Common myeloid progenitor, CD34-positive (primary cell): ENCODE results near the gene CTNNA2.

Experiments used
- CTCF ChIA-PET: fragments of 350-600 bp; sonication (Branson Sonifier 250); formaldehyde crosslinking; loops from one replicate; lab custom pipeline; 2021; ENCODE audit warnings: antibody characterized with exemption; lab: Charles Lee
- POLR2A ChIA-PET: fragments of 350-600 bp; sonication (Branson Sonifier 250); formaldehyde crosslinking; loops from one replicate; lab custom pipeline; 2021; ENCODE audit warnings: antibody characterized with exemption; lab: Charles Lee
- DNase-seq, 3 donors: peaks; one replicate each; pipeline versions ENCODE4 v3.0.0 to v3.0.0-alpha.2; 2013
- H3K27ac ChIP-seq, 2 experiments: 1 replicate in 1 of 2; 2 replicates in 1 of 2; pipeline ENCODE4 v1.7.0; 2013; ENCODE audit warnings: inconsistent platforms in 2 of 2, low read length in 2 of 2, mild to moderate bottlenecking in 2 of 2, low read depth in 1 of 2, moderate library complexity in 1 of 2; ENCODE audit not compliant: severe bottlenecking in 2 of 2, insufficient read depth in 1 of 2, poor library complexity in 1 of 2
- H3K27me3 ChIP-seq, 5 experiments: replicated peaks in 2 of 5; 1 replicate in 3 of 5; 2 replicates in 2 of 5; pipeline versions ENCODE4 v1.6.1 to v1.7.0; 2013; ENCODE audit warnings: low read length in 4 of 5, mild to moderate bottlenecking in 2 of 5, moderate library complexity in 2 of 5, inconsistent platforms in 1 of 5; ENCODE audit not compliant: insufficient read depth in 5 of 5, control insufficient read depth in 4 of 5
- H3K36me3 ChIP-seq, 4 experiments: 1 replicate in 2 of 4; 2 replicates in 2 of 4; pipeline versions ENCODE4 v1.6.1 to v1.7.0; 2013; ENCODE audit warnings: low read length in 3 of 4, control low read depth in 1 of 4, mild to moderate bottlenecking in 1 of 4; ENCODE audit not compliant: control insufficient read depth in 4 of 4, insufficient read depth in 4 of 4
- H3K4me1 ChIP-seq, 4 experiments: 1 replicate in 3 of 4; 2 replicates in 1 of 4; pipeline versions ENCODE4 v1.6.1 to v1.7.1; 2013; ENCODE audit warnings: low read length in 3 of 4, mild to moderate bottlenecking in 3 of 4, control low read depth in 1 of 4, inconsistent platforms in 1 of 4, moderate library complexity in 1 of 4; ENCODE audit not compliant: control insufficient read depth in 4 of 4, insufficient read depth in 4 of 4; ENCODE audit errors: control extremely low read depth in 1 of 4
- H3K4me3 ChIP-seq, 7 experiments: 1 replicate in 4 of 7; 2 replicates in 3 of 7; pipeline versions ENCODE4 v1.5.1 to v1.7.0; 2013; ENCODE audit warnings: mild to moderate bottlenecking in 7 of 7, low read length in 6 of 7, moderate library complexity in 6 of 7, inconsistent platforms in 2 of 7, low read depth in 2 of 7, control low read depth in 1 of 7; ENCODE audit not compliant: insufficient read depth in 4 of 7, control insufficient read depth in 1 of 7; ENCODE audit errors: extremely low read depth in 1 of 7
- H3K9me3 ChIP-seq, 5 experiments: 1 replicate in 4 of 5; 2 replicates in 1 of 5; pipeline versions ENCODE4 v1.6.1 to v1.7.1; 2013; ENCODE audit warnings: low read length in 4 of 5, mild to moderate bottlenecking in 2 of 5, inconsistent platforms in 1 of 5, low read depth in 1 of 5, moderate library complexity in 1 of 5; ENCODE audit not compliant: control insufficient read depth in 4 of 5, insufficient read depth in 2 of 5; ENCODE audit errors: control extremely low read depth in 1 of 5
- WGBS: methylation state at CpG from one replicate; pipeline ENCODE4 v1.1.5; 2013; ENCODE audit not compliant: insufficient coverage; 5-methylcytosine and 5-hydroxymethylcytosine counted together

The CTNNA2 gene

DNA sequence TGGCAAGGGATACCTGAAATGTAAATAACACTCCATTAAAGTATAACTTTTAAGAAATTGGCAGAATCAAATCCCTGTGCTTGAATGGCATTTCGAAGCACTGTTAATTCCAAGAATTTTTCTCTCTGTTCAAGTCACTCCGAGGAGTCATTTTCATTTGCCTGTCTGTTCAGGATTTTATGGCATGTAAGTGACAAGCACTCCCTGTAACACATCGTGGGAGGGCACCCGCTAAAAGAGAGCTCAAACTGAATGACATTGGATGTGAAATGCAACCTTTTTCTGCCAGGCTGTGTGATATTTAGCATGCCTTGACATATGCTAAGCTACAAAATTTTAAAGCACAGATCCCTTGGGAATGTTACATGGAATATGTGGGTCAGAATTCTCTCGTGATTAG lies 452.1 kb downstream of the CTNNA2 start:
- H3K27ac ChIP-seq = no peak overlapping the region
- peaks cover 2 to 50% (median 6%) of the 10 kb centered on the region in 5 experiments for H3K27me3 ChIP-seq
- H3K36me3 ChIP-seq = no peaks in the 10 kb centered on the region
- WGBS = 85% methylated on average over 4 of the region's 5 CpGs
- CTCF ChIA-PET = no interaction called here
- no peak overlapping the region for H3K4me3 ChIP-seq
- no peaks in the 10 kb centered on the region for H3K4me1 ChIP-seq
- DNase-seq = no peak
- POLR2A ChIA-PET = no interaction called here
- no peaks in the 10 kb centered on the region for H3K9me3 ChIP-seq

- H3K36me3 ChIP-seq = no peaks in the 10 kb centered on the region
- H3K27me3 ChIP-seq = peaks cover 2 to 54% (median 6%) of the 10 kb centered on the region in 5 experiments
- CTCF ChIA-PET = interaction anchor here (0.6 to 1.0 kb wide), 2 partner anchors 37 to 432 kb away, joined by 3 read pairs; no protein-coding TSS in a partner anchor
- POLR2A ChIA-PET = no interaction called here
- WGBS = 96% methylated on average over 5 of the region's 5 CpGs
- no peak overlapping the region for H3K4me3 ChIP-seq
- H3K9me3 ChIP-seq = no peaks in the 10 kb centered on the region
- no peak for DNase-seq
- no peaks in the 10 kb centered on the region for H3K4me1 ChIP-seq
- no peak overlapping the region for H3K27ac ChIP-seq
Observed at GRCh38 chr2:79966369-79966768, 453.5 kb downstream of the CTNNA2 start.

DNA sequence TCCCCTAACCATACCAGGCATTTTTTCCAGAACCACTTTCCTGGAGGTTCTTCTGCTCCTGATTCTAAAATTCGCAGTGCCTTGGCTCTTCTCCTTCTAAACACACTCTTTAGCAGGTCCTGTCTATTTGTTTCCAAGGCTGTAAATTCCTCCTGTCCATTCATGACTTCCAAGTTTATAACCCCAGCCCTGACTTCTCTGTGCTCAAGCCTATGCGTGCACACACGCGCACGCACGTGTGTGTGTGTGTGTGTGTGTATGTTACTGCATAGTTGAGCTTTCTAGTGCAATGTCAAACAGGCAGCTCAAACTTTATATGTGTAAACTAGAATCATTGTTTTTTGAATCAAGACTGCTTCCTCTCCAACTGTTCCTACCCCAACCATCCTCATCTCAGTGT lies 454.0 kb downstream of the CTNNA2 start:
- Histone ChIP-seq H3K27me3 (peaks cover 4 to 59% (median 6%) of the 10 kb centered on the region in 5 experiments), H3K4me1 (no peaks in the 10 kb centered on the region), H3K4me3 (no peak overlapping the region), H3K9me3 (no peaks in the 10 kb centered on the region), H3K36me3 (no peaks in the 10 kb centered on the region), H3K27ac (no peak overlapping the region)
- 43% methylated on average over 1 of the region's 6 CpGs for WGBS
- ChIA-PET CTCF (interaction anchor here (0.6 to 1.0 kb wide), 2 partner anchors 37 to 432 kb away, joined by 3 read pairs; no protein-coding TSS in a partner anchor), POLR2A (no interaction called here)
- DNase-seq = no peak

DNA sequence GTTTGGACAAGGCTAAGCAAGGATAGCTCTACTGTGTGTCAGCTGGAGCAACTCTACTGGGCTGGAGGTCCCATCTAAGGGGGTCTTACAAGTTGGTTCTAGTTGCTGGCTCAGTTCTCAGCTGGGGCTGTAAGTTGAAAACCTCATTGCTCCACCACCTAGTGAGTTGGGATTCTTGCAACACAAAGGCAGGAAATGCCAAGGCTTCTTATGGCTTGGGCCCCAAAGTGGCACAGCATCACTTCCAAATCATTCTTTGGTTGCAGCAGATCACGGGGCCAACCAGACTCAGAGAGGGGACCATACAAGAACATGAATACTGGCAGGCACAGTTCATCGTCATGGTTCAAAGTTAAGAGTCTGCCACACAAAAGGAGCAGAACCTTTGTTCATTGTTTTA lies 459.0 kb downstream of the CTNNA2 start:
- no peaks in the 10 kb centered on the region for H3K4me1 ChIP-seq
- no peak overlapping the region for H3K27ac ChIP-seq
- H3K9me3 ChIP-seq = no peaks in the 10 kb centered on the region
- peaks cover 2 to 62% (median 7%) of the 10 kb centered on the region in 5 experiments for H3K27me3 ChIP-seq
- CTCF ChIA-PET = no interaction called here
- POLR2A ChIA-PET = no interaction called here
- DNase-seq = no peak
- H3K4me3 ChIP-seq = no peak overlapping the region
- H3K36me3 ChIP-seq = no peaks in the 10 kb centered on the region
- WGBS = 67% methylated on average over 2 of the region's 2 CpGs

DNA sequence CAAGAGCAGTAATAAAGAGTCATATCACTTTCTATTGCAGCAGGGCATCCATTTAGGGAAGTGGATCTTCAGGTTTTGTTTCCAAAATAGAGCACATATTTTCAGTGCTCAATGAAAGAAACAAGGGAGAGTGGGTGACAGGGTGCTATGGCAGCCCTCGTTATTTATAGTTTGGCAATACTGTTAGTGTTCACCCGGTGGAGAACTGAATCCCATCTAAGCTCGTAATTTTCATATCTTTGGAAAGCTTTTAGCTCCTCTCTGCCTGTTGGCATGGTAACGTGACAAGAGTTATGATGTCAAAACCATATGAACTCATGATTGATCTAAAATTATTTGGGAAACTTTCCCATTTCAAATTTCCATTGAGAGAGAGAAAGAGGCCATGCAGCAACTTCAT lies 459.8 kb downstream of the CTNNA2 start:
- DNase-seq = no peak
- Histone ChIP-seq H3K4me3 (no peak overlapping the region), H3K27me3 (peaks cover 2 to 61% (median 5%) of the 10 kb centered on the region in 5 experiments), H3K27ac (no peak overlapping the region), H3K36me3 (no peaks in the 10 kb centered on the region), H3K9me3 (no peaks in the 10 kb centered on the region), H3K4me1 (no peaks in the 10 kb centered on the region)
- 96% methylated on average over 4 of the region's 4 CpGs for WGBS
- ChIA-PET CTCF (no interaction called here), POLR2A (no interaction called here)

- peaks cover 0 to 69% (median 9%) of the 10 kb centered on the region in 5 experiments for H3K27me3 ChIP-seq
- POLR2A ChIA-PET = no interaction called here
- no peak overlapping the region for H3K27ac ChIP-seq
- CTCF ChIA-PET = no interaction called here
- no peaks in the 10 kb centered on the region for H3K9me3 ChIP-seq
- WGBS = 100% methylated on average over 1 of the region's 6 CpGs
- H3K36me3 ChIP-seq = no peaks in the 10 kb centered on the region
- H3K4me1 ChIP-seq = no peaks in the 10 kb centered on the region
- DNase-seq = no peak
- H3K4me3 ChIP-seq = no peak overlapping the region
Observed at GRCh38 chr2:79975791-79976565, 463.1 kb downstream of the CTNNA2 start.

DNA sequence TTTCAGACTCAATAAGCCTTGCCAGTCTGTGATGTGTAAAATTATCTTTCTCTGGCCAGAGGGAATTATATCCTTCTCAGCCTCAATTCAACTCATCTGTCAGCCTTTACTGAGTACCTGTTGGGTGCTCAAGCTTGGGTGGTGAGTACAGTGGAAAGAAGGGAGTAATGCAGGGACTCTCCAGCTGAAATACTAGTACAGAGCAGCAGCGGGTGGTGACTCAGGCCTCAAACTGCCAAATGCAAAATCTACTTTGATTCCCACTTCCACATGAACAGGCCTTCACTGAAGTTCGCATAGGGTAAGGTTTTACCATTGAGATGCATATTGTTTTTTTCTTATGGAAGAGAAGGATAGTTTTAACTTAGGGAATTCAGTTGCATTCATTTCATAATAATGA lies 464.9 kb downstream of the CTNNA2 start:
- ChIA-PET CTCF (no interaction called here), POLR2A (no interaction called here)
- no peaks in the 10 kb centered on the region for H3K9me3 ChIP-seq
- peaks cover 0 to 69% (median 8%) of the 10 kb centered on the region in 5 experiments for H3K27me3 ChIP-seq
- H3K36me3 ChIP-seq = no peaks in the 10 kb centered on the region
- no peak overlapping the region for H3K27ac ChIP-seq
- no peak overlapping the region for H3K4me3 ChIP-seq
- H3K4me1 ChIP-seq = no peaks in the 10 kb centered on the region
- no peak for DNase-seq
- no CpG with 5 or more reads among the region's 2 CpGs for WGBS
